ENCODE results near the gene WDR18.

WDR18 gene

GRCh38 chr19:964761-965694 is 19.1 kb upstream of the WDR18 start:
- no peak for DNase-seq

- no peak for DNase-seq
Measured at GRCh38 chr19:966485-967088, 17.6 kb upstream of the WDR18 start.

GRCh38 chr19:970695-971094 is 13.4 kb upstream of the WDR18 start:
- DNase-seq, result no peak

- no peak for DNase-seq
Measured at GRCh38 chr19:971795-972194, 12.3 kb upstream of the WDR18 start.

GRCh38 chr19:972281-972680 is 11.9 kb upstream of the WDR18 start:
- DNase-seq, result no peak

- no peak for DNase-seq
Measured at GRCh38 chr19:973726-974563, 10.2 kb upstream of the WDR18 start.

GRCh38 chr19:974564-975257 is 9.4 kb upstream of the WDR18 start:
- DNase-seq, result no peak

GRCh38 chr19:976476-976875 is 7.7 kb upstream of the WDR18 start:
- DNase-seq, result no peak

GRCh38 chr19:977058-977464 is 7.1 kb upstream of the WDR18 start:
- no peak for DNase-seq

GRCh38 chr19:979318-979741 is 4.8 kb upstream of the WDR18 start:
- no peak for DNase-seq

GRCh38 chr19:980133-980998 is 3.8 kb upstream of the WDR18 start:
- DNase-seq, result no peak

- peak; percentile 58 to 81 for DNase-seq
Measured at GRCh38 chr19:982567-983170, 1.5 kb upstream of the WDR18 start.

GRCh38 chr19:986083-986482 is 1.9 kb downstream of the WDR18 start:
- DNase-seq, result no peak

- no peak for DNase-seq
Measured at GRCh38 chr19:988081-988480, 3.9 kb downstream of the WDR18 start.

GRCh38 chr19:988510-988909 is 4.4 kb downstream of the WDR18 start:
- DNase-seq, result no peak

GRCh38 chr19:989381-990081 is 5.4 kb downstream of the WDR18 start:
- no peak for DNase-seq

- DNase-seq, result no peak
Measured at GRCh38 chr19:990119-990571, 6.0 kb downstream of the WDR18 start.

- DNase-seq, result no peak
Measured at GRCh38 chr19:990746-991145, 6.6 kb downstream of the WDR18 start.

GRCh38 chr19:991174-991931 is 7.2 kb downstream of the WDR18 start:
- peak; percentile 28 to 52 for DNase-seq
